GM12801 (cell line): ENCODE measurements around the gene PKP4.

ENCODE experiments used
- TF ChIP-seq, protein P1 (sequence below): IDR thresholded peaks from one replicate; pipeline ENCODE4 v1.5.1; 2011; ENCODE audit warnings: control low read depth; ENCODE audit not compliant: insufficient read length; ENCODE audit errors: extremely low read depth

The PKP4 gene

DNA sequence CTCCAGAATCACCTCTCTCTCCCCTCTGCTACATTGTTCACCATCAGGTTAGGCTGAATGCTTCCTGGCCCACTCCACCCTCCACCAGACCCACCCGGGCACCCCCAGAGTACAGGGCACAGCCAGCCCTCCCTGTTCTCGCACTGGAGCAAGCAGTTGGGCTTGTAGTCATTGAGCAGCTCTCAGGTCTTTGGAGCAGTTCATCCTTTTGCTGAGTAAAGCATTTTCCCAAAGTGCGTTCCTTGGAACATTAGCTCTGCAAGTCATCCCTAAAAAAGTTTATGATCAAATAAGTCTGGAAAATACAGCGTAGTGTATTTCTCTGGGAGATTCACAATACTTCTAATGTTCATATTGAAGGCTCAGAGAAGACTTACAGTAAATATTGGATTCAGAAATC lies 234.9 kb downstream of the PKP4 start:
- TF ChIP-seq, protein P1, sequence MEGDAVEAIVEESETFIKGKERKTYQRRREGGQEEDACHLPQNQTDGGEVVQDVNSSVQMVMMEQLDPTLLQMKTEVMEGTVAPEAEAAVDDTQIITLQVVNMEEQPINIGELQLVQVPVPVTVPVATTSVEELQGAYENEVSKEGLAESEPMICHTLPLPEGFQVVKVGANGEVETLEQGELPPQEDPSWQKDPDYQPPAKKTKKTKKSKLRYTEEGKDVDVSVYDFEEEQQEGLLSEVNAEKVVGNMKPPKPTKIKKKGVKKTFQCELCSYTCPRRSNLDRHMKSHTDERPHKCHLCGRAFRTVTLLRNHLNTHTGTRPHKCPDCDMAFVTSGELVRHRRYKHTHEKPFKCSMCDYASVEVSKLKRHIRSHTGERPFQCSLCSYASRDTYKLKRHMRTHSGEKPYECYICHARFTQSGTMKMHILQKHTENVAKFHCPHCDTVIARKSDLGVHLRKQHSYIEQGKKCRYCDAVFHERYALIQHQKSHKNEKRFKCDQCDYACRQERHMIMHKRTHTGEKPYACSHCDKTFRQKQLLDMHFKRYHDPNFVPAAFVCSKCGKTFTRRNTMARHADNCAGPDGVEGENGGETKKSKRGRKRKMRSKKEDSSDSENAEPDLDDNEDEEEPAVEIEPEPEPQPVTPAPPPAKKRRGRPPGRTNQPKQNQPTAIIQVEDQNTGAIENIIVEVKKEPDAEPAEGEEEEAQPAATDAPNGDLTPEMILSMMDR, result no peak

DNA sequence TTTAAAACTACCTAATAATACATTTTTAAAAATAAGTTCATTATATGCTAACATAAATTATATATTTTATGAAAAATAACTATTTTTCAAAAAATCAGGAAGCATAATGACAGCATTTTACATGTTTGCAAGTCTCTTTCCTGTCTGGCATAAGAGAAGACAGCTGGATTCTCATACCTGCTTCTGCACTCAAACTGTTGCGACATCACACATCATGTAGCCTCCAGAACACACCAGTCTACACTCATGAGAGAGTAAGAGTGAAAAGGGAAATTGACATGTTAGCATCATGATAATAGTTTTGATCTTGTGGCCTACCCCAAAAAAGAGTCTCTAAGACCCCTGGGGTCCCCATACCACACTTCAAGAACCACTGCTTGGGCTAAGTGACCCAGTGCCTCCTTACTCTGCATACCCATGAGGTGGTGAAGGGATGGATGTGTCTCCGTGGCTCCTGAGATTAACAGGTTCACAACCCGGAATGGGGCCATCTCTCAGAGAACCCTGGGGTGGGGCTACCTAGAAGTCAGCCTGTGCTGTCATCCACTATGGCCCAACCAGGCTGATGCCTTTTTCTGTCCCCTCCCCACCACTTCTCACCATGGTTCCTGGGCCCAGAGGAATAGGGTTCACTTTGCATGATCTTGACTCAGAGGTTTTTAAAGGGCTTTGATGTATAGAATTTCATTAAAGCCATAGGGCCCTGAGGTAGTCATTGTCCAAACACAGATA lies 235.8 kb downstream of the PKP4 start:
- TF ChIP-seq, protein P1, result no peak

DNA sequence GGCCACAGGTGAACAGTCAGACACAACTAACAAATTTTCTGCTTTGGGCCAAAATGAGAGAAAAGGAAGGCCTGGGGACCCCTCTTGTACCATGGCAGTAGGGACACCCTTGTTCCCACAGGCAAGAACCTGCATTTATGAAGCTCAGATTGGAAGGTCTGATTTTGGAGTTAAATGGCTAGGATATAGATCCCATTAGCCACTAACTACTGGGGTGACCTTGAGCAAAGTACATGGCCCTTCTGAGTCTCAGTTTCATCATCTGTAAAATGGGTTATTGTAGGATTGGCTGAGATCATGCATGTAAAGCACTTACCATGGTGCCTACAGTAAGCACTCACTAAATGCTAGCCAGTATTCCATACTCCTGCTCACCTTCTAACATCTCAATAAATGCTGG lies 236.7 kb downstream of the PKP4 start:
- TF ChIP-seq, protein P1, result no peak

DNA sequence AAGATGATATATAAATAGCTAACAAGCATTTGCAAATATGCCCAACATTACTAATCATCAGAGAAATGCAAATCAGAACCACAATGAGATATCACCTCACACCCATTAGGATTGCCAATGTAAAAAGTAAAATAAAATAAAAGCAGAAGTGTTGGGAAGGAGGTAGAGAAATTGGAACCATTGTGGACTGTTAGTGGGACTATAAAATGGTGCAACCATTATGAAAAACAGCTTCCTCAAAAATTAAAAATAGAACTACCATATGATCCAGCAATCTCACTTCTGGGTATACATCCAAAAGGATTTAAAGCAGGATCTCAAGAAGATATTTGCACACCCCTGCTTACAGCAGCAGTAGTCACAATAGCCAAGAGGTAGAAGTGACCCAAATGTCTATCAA lies 238.6 kb downstream of the PKP4 start:
- TF ChIP-seq, protein P1, result no peak

DNA sequence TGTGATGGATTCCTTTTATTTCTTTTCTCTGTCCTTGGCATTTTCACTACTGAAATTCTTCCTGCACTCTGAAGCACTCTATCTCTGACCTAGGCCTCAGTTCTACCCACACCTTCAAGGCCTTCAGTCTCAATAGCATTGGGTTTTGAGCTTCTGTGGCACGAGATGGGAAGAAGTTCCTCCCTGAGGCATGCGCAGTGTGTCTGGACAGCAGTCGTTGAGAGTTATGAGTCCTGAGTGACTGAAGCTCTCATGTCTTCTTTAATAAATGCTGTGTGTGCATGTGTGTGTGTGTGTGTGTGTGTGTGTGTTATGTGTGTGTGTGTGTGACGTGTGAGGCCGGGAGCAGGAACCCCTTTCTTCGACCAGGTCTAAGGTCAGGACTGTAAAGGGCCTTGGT lies 242.6 kb downstream of the PKP4 start:
- TF ChIP-seq, protein P1, result no peak

DNA sequence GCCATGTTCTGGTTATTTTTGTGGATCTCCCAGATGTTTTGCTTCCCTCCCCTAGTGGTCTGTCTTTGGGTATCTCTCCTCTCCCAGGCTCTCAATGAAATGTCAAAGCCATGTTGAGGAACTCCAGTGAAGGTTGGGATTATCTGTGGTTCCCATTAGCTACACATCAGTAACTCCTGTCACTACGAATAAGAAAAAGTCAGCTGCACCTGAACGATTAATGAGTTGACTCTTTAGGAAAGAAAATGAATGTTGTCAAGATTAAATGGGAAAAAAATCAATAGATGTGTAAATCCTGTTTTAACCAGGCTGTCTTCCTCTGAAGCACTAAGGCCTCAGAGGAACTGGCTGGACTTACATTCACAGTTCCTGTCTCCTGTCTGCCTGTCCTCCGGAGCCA lies 244.3 kb downstream of the PKP4 start:
- TF ChIP-seq, protein P1, result no peak

DNA sequence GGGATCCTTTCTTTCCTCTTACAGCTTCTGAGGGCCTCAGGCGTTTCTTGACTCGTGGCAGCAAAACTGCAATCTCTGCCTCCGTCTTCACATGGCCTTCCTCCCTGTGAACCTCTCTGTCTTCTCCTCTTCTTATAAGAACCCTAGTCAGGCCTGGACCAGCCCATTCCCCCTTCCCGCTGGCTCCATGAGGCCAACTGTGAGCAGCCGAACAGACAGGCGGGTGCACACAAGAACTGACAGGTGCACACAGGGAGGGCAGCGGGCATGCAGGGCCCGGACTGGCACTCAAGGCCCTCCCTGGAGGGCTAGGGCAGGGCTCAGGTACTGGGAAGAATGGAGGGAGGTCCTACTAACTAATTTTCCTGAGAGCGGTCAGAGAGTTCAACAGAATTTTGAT lies 246.0 kb downstream of the PKP4 start:
- TF ChIP-seq, protein P1, result no peak
